ENCODE measurements around the gene CCDC9.
"Not testable (repeated sequence)": the region's sequence is repeated elsewhere in the genome, so short reads cannot be mapped to it uniquely, and the experiment has no call there.

DNA sequence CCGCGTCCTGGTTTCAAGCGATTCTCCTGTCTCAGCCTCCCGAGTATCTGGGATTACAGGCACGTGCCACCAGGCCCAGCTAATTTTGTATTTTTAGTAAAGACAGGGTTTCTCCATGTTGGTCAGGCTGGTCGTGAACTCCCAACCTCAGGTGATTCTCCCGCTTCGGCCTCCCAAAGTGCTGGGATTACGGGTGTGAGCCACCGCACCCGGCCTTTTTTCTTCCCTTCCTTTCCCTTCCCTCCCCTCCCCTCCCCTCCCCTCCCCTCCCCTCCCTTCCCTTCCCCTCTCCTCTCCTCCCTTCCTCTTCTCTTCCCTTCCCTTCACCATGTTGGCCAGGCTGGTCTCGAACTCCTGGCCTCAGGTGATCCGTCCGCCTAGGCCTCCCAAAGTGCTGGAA is 44.5 kb downstream of the CCDC9 start:
- TF ChIP-seq, protein P1, sequence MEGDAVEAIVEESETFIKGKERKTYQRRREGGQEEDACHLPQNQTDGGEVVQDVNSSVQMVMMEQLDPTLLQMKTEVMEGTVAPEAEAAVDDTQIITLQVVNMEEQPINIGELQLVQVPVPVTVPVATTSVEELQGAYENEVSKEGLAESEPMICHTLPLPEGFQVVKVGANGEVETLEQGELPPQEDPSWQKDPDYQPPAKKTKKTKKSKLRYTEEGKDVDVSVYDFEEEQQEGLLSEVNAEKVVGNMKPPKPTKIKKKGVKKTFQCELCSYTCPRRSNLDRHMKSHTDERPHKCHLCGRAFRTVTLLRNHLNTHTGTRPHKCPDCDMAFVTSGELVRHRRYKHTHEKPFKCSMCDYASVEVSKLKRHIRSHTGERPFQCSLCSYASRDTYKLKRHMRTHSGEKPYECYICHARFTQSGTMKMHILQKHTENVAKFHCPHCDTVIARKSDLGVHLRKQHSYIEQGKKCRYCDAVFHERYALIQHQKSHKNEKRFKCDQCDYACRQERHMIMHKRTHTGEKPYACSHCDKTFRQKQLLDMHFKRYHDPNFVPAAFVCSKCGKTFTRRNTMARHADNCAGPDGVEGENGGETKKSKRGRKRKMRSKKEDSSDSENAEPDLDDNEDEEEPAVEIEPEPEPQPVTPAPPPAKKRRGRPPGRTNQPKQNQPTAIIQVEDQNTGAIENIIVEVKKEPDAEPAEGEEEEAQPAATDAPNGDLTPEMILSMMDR (conservative IDR thresholded peaks at IDR 0.05 in 1 of 2, IDR thresholded peaks at IDR 0.05 in 1 of 2; ENCODE audit: low read depth in 1 of 2, low read length in 2 of 2), result not testable (repeated sequence)
- not testable (repeated sequence) for TF ChIP-seq EZH2 (IDR thresholded peaks at IDR 0.05; ENCODE audit: low read length, missing control alignments)

Data from fibroblast of lung (primary cell).